ENCODE data around the gene GUCY2D. TPM values are rescaled to one million over a fixed set of nuclear protein-coding genes. Genes with fewer than 3 reads are reported as not detected.
"Not testable (repeated sequence)": the region's sequence is repeated elsewhere in the genome, so short reads cannot be mapped to it uniquely, and the experiment has no call there.

The GUCY2D gene
- polyA plus RNA-seq (ENCODE audit: insufficient read length in 4 of 4) = under 1 TPM in 3 of 4 donors, not detected in 1; 0.37 to 0.88 (median 0.40) TPM

DNA sequence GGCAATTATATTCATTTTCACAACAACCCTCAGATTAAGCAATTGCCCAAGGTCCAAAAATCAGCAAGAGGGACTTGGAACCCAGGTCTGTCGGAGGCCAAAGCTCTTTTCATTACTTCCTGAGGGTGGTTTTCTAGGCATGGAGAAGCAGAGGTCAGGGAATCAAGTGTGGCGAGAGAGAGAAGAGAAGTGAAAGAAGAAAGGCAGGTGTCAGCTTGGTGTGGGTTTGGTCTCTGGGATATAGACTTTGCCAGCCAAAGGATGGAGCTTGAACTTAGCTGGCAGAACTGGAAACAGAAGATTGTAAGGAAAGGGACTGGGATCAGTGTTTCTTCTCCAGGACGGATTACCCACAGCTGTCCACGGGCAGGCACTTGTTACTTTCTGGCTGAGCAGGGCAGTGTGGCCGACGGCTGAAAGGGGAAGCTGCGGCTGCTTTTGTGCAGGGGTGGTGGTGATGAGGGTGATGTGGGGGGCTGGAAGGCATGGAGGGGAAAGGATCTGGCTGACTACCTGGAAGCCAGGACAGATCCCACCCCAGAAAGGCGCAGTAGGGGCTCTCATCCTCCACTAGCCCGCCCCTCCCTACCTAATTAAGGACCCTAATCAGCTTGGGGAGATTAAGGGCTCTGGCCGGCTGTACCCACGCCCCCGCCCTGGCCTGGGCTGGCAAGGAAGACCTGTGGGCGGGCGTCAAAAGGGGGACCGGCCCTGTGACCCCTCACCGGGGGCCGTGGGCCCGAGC is at the start of gene GUCY2D:
GUCY2D (plus strand) TSS at position 640 of the 745 bp plus-strand sequence. CDS start 433 bp downstream, outside the sequence.
- DNase-seq (ENCODE audit: low read depth in 4 of 4, low spot score in 2 of 4) = no peak

DNA sequence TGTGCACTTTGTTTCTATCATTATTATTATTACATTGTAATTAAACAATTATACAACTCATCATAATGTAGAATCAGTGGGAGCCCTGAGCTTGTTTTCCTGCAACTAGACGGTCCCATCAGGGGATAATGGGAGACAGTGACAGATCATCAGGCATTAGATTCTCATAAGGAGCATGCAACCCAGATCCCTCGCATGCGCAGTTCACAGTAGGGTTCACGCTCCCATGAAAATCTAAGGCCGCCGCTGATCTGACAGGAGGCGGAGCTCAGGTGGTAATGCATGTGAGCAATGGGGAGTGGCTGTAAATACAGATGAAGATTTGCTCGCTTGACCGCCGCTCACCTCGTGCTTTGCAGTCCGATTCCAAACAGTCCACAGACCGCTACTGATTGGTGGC is 49.1 kb upstream of the GUCY2D start:
- DNase-seq (ENCODE audit: low read depth in 4 of 4, low spot score in 2 of 4) = not testable (repeated sequence)

DNA sequence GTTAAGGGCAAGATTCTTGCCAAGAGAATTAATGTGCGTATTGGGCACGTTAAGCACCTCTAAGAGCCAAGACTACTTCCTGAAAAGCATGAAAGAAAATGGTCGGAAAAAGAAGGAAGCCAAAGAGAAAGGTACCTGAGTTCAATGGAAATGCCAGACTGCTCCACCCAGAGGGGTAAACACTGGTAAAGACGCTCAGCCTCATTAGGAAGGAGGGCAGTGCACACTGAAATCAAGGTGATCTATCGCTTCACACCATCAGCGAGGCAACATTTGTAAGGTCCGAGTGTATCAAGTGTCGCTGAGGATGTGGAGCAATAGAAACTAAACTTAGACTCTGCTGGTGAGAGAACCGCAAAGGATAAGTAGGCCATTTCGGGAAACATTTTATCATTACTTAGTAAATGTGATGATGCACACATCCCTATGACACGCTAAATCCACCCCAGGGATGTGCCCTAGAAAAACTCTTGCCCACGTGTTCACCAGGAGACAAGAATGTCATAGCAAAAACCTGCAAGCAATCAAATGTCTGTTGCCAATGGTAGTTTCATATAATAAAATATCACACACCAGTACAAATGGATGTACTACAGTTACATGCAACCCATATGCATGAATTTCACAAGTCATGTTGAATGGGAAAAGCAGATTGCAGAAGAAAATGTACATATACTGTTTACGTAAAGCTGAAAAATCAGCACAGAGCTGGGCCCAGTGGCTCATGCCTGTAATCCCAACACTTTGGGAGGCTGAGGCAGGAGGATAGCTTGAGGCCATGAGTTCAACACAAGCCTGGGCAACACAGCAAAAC is 46.8 kb upstream of the GUCY2D start:
- no peak for DNase-seq (ENCODE audit: low read depth in 4 of 4, low spot score in 2 of 4)

DNA sequence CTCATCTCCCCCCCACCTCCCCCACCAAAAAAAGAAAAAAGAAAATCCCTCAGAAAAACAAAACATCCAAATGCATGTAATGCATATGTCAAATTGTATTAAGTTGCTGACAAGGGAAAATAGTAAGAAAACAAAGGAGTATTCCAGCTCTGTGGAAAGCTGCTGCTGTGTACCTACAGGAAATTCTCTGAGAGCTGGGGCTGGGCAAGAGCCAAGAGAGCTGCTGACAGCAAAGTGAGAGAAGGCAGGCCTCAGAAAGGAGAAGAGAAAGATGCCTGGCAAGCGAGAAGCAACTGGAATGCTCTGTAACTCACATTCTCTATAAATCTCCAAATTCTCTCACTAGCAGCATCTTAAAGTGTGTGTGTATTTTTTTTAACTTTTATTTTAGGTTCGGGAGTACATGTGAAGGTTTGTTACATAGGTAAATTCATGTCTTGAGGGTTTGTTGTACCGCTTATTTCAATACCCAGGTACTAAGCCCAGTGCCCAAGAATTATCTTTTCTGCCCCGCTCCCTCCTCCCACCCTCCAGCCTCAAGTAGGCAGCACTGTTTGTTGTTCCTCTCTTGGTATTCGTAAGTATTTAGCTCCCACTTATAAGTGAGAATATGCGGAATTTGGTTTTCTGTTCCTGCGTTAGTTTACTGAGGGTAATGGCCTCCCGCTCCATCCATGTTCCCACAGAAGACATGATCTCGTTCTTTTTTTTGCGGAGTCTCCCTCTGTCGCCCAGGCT is 46.0 kb upstream of the GUCY2D start:
- DNase-seq (ENCODE audit: low read depth in 4 of 4, low spot score in 2 of 4) = peak in 2 of 4 donors; percentile 1 to 10

DNA sequence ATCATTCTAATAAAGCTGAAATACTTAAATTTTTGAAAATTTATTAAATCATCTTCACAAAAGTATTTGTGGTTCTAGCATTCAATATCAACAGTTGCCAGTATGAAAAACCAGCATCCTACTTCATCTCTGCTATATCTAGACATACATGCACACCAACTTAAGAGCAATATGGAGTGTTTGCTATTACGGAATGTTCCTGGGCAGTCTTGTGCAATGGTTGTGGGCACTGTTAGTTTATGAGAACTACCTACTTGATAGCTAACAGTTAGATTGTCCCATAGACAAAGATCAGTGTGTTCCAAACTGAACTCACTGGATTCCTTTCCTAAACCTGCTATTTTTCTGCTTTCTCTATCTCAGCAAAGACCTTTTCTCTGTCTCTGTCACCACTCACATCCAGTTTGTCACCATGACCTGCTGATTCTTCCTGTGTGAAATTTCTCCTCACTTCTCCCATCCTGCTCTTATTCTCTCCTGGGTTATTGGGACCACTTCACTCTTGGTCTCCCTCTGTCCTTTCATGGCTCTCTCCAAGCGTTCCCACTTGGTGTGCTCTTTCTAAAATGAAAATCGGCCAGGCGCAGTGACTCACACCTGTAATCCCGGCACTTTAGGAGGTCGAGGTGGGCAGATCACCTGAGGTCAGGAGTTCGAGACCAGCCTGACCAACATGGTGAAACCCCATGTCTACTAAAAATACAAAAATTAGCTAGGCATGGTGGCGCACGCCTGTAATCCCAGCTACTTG is 42.7 kb upstream of the GUCY2D start:
- DNase-seq (ENCODE audit: low read depth in 4 of 4, low spot score in 2 of 4) = no peak

DNA sequence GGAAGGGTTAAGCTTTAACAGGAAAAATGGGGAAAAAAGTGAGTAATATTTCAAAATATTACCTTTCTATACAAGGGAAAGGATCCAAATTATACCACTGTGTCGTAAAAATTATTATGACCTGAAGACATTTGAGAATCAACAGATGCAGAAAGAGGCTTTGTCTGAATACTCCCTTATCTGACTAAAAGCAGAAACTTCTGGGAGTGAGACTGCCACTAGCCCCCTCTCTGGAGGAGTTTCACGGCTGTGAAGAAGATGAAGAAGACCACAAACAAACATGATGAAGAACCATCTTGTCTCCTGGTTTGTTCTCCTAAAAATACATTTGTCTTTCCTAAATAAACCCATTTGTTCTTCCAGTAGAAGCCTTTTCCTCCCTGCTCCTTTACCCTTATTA is 41.0 kb upstream of the GUCY2D start:
- no peak for DNase-seq (ENCODE audit: low read depth in 4 of 4, low spot score in 2 of 4)

DNA sequence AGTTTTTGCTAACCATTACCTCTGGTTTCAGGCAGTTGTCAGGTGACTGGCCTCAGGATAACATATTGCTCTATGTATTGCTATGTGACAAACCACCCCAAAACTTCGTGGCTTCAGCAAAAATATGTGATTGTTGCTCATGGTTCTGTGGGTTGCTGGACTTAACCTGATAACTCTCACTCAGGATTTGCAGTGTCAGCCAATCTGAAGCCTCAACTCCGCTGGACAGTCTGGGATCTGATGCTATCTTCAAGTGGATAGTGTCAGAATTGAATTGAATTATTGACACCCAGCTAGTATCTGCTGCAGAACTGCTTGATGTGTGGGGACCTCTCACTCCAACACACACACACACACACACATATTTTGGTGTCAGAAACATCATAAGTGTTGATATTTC is 34.7 kb upstream of the GUCY2D start:
- DNase-seq (ENCODE audit: low read depth in 4 of 4, low spot score in 2 of 4) = no peak

DNA sequence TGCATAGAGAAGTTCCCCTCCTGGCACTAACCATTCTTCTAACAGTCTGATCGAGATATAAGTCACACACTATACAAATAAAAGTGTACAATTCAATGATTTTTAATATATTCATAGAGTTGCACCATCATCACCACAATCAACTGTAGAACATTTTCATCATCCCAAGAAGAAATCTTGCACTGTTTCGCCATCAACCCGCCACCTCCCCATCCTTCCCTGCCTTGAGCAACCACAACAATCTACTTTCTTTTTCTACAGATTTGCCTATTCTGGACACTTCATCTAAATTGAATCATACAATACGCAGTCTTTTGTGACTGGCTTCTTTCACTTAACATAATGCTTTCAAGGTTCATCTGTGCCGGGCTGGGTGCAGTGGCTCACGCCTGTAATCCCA is 33.0 kb upstream of the GUCY2D start:
- no peak for DNase-seq (ENCODE audit: low read depth in 4 of 4, low spot score in 2 of 4)

DNA sequence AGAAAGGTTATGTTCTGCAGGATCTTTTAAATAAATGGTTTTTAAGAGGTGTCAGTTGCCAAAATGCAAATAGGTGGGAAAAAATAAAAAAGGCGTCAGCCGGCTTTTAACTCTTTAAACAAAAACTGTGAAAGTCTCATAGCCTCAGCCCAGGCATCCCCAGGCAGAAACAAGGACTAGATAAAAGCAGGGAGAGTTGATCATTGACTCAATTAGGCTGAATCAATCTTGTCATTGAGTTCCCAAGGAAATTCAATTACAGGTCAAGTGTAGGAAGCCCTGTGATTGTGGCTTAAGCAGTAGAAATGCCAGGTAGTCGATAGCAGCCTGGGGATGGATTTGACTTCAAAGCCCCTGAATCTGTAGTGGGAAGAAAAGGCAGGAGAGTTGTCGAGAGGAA is 30.8 kb upstream of the GUCY2D start:
- no peak for DNase-seq (ENCODE audit: low read depth in 4 of 4, low spot score in 2 of 4)

DNA sequence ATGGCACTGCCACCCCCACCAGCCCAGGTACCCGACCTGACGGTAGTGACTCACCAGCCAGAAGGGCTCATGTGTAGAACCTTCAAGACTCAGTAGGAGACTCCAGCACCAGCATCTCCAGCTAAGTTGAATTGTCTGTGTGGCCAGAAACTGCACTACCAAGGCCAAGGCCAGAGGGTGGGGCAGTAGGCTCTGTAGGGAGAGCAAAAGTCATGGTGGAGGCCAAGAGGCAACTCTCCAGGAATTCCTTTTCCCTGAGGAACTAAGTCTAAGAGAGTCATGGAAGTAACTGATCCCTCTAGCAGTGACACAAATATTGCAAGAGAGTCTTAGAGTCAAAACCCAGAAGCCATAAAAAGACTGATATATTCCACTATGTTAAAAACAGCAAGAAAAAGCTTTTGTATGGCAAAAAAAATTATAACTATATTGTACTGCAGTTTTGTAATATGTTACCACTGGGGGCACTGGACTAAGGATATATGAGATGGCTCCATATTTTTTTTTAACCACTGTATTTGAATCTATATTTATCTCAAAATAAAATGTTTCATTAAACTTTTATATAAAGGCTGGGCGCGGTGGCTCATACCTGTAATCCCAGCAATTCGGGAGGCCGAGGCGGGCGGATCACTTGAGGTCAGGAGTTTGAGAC is 30.2 kb upstream of the GUCY2D start:
- DNase-seq (ENCODE audit: low read depth in 4 of 4, low spot score in 2 of 4) = no peak

DNA sequence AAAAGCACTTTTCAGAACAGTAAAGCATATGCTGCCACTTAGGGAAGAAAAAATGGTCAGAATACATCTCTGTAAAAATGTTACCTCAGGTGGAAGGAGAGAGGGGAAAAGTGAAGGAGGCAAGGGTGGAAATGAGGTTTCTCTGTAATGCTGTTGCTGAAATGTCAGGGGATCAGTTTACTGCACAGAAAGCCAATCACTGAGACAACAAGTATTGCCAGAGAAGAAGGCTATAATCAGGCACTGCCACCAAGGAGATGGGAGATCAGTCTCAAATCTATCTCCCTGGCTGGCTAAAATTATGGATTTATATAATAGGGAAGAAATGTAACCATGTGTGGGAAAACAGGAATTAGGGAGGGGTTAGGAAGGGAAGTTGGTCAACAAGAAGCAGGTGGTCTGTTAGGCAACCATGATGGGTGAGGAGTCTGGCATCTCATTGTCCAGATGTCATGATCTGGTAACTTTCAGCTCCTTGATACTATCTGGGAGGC is 27.7 kb upstream of the GUCY2D start:
- no peak for DNase-seq (ENCODE audit: low read depth in 4 of 4, low spot score in 2 of 4)

DNA sequence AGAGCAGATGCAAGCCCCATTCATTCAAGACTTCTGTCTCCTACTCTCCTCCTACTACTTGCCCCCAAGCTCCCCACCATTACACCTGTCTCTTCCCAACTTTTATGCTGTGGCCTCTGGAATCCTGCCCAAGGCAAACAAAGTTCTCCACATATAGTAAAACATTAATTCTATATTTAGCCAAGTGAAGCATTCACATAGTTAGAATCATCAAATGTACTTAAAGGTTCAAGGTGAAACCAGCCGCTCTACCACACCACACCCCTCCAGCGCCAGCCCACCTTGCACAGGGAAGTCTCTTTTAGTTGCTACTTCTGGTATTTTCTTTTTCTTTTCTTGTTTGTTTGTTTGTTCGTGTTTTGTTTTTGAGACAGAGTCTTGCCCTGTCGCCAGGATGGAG is 25.4 kb upstream of the GUCY2D start:
- no peak for DNase-seq (ENCODE audit: low read depth in 4 of 4, low spot score in 2 of 4)

DNA sequence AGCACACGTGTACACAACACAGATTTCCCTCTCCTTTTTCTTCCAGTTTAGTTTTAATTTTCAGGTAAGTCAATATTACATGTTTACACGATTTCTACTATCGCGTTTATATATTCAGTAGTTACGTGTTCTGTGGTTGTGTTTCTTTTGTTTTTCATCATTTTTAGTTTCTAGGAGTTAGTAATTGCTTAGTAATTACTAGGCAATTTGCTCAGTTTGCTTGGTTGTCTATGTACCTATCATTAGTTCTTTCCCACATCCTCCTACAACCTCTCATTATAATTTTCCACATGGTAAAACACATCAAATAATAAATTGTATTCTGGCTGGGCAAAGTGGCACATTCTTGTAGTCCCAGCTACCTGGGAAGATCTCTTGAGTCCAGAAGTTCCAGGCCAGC is 24.6 kb upstream of the GUCY2D start:
- no peak for DNase-seq (ENCODE audit: low read depth in 4 of 4, low spot score in 2 of 4)

DNA sequence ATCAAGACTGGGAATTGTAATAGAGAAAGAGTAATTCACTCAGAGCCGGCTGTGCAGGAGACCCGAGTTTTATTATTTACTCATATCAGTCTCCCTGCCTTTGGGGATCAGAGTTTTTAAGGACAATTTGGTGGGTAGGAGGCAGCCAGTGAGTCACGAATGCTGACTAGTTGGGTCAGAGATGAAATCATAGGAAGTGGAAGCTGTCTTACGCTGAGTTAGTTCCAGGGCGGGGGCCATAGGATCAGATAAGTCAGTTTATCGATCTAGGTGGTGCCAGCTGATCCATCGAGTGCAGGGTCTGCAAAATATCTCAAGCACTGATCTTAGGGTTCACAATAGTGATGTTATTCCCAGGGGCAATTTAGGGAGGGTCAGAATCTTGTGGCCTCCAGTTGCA is 20.2 kb upstream of the GUCY2D start:
- no peak for DNase-seq (ENCODE audit: low read depth in 4 of 4, low spot score in 2 of 4)

DNA sequence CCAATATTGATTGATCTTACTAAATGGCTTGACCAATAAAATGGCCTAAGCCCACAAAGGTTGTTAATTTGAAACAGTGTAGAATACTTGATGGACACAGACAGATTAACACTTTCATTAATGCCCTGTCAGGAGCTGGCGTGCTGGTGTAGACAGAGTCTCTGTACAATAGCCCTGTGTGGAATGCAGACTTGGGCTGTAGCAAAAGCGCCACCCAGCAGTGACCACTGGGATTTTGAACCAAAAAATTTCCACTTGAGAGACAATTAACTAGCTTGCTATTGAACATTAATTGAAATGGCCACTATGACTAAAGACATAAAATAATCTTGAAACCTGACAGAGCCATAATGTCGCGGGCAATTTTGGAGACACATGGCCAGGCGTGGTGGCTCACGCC is 19.7 kb upstream of the GUCY2D start:
- DNase-seq (ENCODE audit: low read depth in 4 of 4, low spot score in 2 of 4) = no peak

DNA sequence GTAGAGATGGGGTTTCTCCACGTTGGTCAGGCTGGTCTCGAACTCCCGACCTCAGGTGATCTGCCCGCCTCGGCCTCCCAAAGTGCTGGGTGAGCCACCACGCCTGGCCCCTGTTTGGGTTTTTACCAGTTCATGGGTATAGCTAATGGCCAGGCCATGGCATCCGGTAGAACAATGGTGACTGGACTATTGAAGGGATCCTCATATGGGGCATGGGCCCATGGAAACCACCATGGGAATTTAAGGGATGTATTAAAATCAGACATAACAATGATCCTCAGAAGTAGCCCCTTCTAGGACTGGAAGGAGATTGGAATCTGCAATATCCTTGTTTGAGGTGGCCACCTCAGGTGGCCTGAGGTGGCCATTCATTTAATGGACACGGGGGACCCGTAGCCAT is 17.5 kb upstream of the GUCY2D start:
- no peak for DNase-seq (ENCODE audit: low read depth in 4 of 4, low spot score in 2 of 4)

DNA sequence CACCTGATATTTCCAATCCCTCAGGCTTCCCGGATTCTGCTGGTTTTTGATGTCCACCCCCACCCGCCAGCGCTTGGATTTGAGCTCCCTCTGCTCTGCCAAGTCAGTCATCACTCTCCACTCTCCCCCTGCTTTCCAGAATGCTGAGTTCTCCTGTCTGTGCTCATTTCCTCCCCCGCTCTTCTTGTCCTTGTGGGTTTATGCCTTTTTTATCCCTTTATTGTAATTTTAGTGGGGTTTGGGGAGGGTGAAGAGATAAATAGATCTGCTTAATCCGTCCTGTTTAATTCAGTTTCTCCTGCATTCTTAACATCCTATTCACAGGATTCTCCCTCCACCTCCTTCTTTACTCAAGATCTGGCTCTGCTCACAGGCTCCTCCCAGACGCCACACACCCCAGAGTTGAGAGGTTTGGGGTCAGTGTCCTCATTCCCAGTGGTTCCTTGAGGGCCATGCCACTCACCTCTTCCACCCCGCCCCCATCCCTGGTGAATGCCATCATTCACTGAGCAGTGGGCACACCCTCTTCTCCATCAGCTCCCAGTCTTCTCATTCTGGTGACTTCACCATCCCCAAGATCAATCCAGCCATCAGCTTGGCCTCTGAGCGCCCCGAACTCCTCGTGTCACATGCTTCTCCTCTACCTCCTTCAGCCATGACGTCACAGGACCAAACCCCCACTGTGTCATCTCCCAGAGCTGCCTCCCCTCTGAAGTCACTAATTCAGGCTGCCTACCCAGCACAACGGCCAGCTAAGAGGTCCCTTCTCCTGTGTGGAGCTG is 15.1 kb upstream of the GUCY2D start:
- no peak for DNase-seq (ENCODE audit: low read depth in 4 of 4, low spot score in 2 of 4)

DNA sequence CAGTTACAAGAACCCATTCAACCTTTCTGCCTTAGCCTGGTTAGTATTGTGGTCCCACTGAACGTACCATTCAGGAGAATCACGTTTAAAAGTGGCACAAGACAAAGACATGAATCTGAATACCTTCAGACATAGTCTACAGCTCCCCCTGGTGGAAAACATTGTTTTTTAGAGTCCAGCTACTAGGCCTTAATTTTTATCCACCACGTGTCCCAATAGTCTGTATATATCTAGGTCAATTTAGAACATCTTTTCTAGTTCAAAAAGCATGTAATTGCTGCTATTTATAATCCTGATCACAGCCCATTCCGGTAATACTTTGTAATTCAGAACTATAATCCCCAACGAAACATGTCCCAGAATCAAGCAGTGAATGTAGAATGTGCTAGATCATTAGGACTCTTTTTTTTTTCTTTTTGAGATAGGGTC is 13.7 kb upstream of the GUCY2D start:
- peak; percentile 65 to 88 (median 68) for DNase-seq (ENCODE audit: low read depth in 4 of 4, low spot score in 2 of 4)

Data from left renal cortex interstitium (tissue), 4 donors.